GM19468 (cell line): ENCODE data around the gene SORBS1.

ENCODE experiments used
- ATAC-seq: cut with Tn5 transposase; IDR thresholded peaks from one replicate; pipeline ENCODE4 v1.9.1; 2021; ENCODE audit warnings: mild to moderate bottlenecking, moderate library complexity, moderate number of reproducible peaks; ENCODE audit not compliant: unreplicated experiment; ENCODE audit errors: extremely low read depth

SORBS1 gene

DNA sequence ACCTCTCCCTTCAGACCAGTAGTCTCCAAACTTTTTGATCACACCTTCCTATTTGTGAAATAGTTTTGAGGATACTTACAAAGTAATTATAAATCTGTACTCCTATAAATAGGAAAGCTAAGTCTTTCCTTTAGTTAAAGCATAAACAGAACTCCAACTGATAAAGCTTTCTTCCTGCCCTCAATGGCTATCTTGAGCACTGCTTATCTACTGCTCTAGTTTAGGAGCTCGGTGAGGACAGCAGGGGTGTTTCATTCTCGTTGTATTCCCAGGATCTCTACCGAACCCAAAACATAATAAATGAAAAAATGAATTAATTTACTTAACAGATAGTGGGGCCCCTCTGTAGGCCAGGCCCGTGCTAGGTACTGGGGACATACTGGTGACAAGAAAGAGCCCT, 17.7 kb downstream of the SORBS1 start:
- no peak for ATAC-seq

- ATAC-seq = no peak
Measured at GRCh38 chr10:95542761-95543160, 18.4 kb downstream of the SORBS1 start.

DNA sequence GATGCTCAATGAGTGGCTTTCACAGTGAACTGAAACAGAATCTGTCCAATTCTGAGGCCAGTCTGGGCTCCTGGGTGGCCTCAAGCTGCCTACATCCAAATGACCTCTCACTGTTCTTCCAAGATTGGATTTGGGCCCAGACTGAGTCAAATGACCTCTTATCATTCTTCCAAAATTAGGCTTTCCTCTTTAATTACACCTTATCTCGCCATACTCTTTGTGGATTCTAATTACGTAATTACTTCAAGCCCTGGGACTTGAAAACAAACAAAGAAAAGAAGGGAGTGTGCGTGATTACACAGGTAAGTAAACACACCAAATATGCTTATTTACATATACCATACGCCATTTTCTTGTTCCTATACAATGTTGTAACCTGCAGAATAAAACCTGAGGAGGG, 18.8 kb downstream of the SORBS1 start:
- ATAC-seq = no peak

DNA sequence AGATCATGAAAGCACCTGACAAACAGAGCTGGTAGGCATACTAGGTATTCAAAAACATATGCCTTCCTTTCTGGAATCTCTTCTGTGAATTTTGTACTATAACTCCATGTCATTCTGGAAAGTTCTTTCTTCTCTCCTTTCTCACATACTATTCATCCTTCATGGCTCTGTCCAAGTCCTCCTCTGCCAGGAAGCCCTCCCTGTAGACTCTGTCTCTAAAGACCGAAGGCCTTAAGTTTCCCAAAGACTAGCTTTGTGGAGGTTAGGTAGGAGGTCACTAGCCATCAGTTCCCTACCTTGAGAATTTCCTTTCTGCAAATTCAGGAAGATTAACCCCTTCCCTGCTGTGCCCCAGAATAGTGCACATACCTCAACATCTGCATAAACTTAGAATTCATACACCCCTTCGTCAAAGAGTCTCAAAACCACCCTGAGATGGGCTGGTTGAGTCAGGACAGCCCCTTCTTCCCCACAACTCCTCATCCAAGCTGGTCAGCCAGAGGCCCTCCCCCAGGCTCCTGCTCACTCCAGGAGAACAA, 20.6 kb downstream of the SORBS1 start:
- no peak for ATAC-seq

GRCh38 chr10:95539560-95540284, 21.4 kb downstream of the SORBS1 start:
- no peak for ATAC-seq

- ATAC-seq = no peak
Measured at GRCh38 chr10:95538412-95538811, 22.8 kb downstream of the SORBS1 start.

DNA sequence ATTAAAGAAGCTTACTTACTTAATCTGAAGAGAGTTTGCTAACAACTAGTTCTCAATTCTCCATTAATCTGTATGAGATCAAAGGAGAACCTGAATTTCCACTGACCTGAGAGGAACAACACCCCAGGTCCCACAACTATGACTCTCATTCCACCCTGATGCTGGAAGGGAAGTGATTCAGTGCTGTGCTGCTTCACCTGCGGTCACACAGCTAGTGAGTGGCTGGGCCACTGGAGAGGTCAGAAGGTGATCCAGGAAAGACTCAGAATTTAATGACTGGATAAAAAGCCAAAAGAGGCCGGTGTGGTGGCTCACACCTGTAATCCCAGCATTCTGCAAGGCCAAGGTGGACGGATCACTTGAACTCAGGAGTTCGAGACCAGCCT, 23.6 kb downstream of the SORBS1 start:
- ATAC-seq = no peak

DNA sequence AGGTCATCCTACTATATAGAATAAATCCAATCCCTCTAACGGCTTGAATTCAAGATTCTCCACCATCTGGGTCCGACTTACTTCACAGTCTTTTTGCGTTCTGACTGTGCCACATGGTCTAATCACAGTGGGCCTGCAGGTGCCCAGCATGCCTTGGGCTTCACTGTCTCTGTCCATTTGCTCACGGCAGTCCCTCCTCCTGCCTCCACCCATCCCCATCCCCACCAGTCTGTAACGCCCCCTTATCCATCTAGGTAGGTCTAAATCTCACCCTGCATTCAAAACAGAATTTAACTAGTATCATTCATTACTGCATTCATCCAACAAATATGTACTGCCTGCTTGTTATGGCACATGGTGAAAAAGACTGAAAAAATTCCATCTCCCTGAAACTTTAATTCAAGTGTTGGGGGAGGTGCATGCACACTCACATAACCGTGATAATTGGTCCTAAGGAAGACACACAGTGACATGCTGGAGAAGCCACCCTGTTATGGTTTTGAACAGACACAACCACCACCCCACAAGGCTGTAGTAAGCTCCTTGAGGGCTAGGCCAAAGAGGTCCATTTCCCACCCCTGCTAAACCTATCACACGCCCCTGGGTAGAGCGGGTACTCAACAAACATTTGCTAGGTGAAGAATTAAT, 24.2 kb downstream of the SORBS1 start:
- ATAC-seq = no peak

DNA sequence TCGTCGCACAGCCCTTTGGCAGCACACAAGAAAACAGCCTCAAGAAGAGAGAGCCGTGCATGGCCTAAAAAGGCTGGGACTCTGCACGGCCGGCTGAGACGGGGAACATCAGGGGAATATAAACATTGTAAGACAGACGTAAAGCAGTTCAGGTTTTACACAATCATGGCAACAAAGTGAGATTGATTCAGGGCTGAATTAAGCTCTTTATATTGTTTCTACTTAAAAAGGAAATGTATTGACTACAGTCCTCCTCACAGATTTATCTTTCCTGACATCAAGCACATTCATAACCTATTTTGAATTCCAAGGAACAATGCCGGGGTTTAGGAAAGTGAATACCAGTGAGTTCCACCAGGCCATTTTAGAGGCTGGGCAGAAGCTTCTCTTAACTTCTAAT, 25.2 kb downstream of the SORBS1 start:
- no peak for ATAC-seq

- ATAC-seq = no peak
Measured at GRCh38 chr10:95535526-95535925, 25.6 kb downstream of the SORBS1 start.

DNA sequence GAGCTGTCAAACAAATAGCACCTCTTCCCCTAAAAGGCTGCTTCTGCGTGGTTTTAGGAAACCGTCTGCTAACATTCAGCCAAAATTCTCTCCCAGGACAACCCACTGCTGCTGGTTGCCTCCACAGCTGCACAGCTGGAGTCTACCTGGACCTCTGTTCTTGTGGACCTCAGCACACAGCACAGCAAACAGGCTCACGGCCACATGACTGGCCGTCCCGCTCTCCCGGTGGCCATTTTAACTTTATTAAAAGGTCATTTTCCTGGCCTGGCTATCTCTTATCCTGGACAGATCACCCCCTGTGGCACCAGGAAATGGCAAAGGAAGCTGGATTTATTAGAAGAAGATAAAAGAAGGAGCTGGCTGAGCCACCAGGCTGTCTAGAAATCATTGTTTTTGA, 27.6 kb downstream of the SORBS1 start:
- no peak for ATAC-seq

DNA sequence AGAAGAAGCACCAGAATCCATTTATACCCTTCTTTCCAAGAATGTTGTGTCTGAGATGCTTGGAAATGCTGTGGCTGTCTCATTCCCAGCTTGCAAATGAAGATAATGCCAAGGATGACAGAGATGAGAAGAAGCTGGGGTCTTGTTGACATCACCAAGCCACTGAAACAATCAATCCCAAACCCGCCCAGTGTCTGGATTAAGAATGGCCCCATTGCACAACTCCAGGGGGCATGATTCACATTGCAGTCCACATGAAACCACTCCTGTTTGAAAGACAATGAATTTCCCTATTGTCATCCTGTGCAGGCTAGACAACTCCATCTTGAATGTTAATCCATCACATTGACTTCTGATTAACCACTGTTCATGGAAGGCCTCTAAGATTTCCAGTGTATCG, 28.6 kb downstream of the SORBS1 start:
- ATAC-seq = no peak

GRCh38 chr10:95531994-95532399, 29.2 kb downstream of the SORBS1 start:
- no peak for ATAC-seq

- no peak for ATAC-seq
Measured at GRCh38 chr10:95531058-95531809, 29.9 kb downstream of the SORBS1 start.

DNA sequence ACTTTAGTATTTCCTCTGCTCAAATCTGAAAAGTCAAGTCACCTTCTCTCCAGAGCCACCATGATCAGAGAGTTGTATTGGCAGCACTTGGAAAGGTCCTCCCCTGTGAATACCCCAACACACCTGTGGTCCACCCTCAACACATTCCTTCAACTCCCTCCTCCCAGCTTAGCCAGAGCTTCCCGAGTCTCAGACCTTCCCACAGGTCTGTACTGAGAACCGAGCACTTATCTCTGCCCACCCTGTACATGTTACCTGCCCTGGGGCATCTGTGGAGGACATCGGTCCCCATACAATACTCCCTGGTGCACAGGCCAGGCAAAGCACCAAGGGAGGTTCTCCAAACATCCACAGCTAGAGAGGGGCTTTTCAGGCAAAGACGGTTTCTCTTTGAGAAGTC, 30.6 kb downstream of the SORBS1 start:
- ATAC-seq = no peak

DNA sequence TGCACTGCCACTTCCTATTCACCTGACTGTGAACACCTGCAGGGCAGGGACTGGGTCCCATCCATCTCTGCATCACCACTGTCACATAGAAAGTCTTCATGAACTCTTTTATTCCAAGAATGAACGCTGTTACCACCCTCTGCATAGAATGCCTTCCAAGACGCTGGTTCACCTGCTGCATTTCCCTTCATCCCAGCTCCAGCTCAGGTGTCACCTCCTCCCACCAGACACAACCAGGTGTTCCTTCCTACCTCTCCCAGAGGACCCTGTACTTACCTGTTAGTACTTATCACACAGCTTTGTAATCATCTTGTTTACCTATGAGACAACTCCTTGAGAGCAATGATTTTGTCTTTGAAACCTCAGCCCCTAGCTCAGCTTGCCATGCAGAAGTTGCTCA, 31.1 kb downstream of the SORBS1 start:
- no peak for ATAC-seq

DNA sequence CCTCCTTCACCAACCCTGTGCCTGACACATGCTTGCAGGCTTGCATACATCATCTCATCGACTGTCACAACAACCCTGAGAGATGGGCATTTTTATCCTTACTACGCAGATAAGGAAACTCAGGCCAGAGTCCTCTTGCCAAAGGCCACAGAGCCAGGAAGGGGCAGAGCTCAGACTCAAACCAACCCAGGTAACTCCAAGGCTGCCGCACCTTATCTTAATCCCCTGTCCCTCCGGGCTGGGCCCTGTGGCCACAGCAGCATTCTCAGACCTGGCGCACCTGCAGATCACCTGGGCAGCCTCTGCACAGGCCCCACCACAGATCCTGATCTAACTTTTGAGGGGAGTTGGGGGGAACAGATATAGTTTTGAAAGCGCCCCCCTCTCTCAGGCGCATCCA, 35.1 kb downstream of the SORBS1 start:
- ATAC-seq = no peak

DNA sequence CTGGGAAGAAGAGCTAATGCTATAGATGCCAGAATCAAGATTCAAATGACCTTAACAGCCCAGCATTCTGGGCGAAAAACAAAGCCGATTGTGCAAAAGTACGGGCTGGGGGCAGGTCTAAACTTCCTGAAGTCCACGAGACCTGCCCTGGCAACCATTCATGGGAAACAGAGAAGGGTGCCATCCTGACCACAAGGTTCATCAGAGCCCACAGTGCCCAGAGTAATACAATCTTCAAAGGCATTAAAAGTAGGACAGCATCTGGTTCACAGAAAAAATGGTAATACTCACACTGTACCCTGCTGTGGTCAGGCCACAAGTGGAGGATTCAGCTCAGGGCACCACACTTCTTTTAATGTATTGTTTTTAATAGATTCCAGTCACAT, 36.1 kb downstream of the SORBS1 start:
- ATAC-seq = no peak

DNA sequence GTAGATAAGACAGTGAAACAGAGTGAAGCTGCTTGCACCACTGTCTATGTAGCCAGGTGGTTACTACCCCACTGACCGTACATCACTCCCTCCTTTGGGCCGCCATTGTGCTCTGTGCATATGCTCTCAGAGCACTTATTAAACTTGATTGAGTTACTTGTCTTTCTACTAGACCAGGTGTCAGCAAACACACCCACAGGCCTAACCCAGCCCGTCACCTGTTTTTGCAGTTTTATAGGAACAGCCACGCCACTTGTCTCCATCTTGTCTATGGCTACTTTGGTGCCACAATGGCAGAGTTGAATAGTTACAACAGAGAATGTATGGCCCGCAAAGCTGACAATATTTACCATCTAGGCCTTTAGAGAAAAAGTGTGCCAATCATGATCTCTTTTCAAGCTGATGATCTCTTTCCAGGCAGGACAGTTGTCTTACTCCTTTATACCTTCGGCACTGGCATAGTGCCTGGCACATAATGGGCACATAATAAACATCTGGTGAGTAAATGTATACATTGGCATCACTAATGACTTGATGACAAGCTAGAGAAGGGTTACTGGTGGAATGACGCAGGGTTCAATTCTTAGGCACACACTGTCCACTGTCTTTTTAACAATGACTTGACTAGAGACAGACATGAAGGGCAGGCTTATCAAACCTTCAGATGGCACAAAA, 36.7 kb downstream of the SORBS1 start:
- ATAC-seq = no peak

DNA sequence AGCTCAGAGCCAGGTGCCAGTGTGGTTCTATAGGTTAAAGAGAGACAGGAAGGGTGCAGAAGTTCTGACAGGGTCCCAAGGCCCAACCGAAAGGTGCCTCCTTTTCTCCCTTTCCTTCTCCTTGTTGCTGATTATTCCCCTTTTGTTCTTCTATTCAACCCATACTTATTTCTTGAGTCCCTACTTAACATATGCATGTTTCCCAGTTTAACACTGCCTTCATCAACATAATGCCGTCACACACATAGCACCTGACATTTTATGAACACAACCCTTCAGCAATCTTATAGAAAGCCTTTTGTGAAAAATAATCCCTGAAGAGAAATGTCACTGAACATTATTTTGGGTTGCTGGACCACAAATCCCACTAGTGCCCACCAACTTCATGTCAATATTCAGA, 39.1 kb downstream of the SORBS1 start:
- no peak for ATAC-seq

- no peak for ATAC-seq
Measured at GRCh38 chr10:95520617-95521016, 40.6 kb downstream of the SORBS1 start.
